SK-N-SH treated with all-trans-retinoic acid at 6 μM for 48 hours (cell line): Measurements from ENCODE around the gene SPON1.

Experiments
- ATAC-seq: fragments of 200-7000 bp; cut with Tn5 transposase; 3 replicates; pipeline ENCODE4 v1.9.1; 2020; ENCODE audit warnings: mild to moderate bottlenecking, moderate library complexity
- ARNTL ChIP-seq: fragments of 450-650 bp; formaldehyde crosslinking; IDR thresholded peaks from 2 replicates; pipeline ENCODE4 v1.5.0; 2020; ENCODE audit warnings: low read depth, mild to moderate bottlenecking, moderate library complexity, borderline replicate concordance
- BACH2 ChIP-seq: fragments of 250-450 bp; sonication (Bioruptor Pico); IDR thresholded peaks from 2 replicates; pipeline ENCODE4 v1.9.0; 2021; ENCODE audit warnings: mild to moderate bottlenecking, borderline replicate concordance
- CREB5 ChIP-seq: fragments of 250-450 bp; sonication (Bioruptor Pico); IDR thresholded peaks from 2 replicates; pipeline ENCODE4 v1.5.1; 2020; ENCODE audit warnings: low read depth, mild to moderate bottlenecking, moderate library complexity
- CSDC2 ChIP-seq: fragments of 250-450 bp; sonication (Bioruptor Pico); IDR thresholded peaks from 2 replicates; pipeline ENCODE4 v1.5.0; 2020; ENCODE audit warnings: mild to moderate bottlenecking, moderate library complexity
- CSRNP3 ChIP-seq: fragments of 250-450 bp; sonication (Bioruptor Pico); IDR thresholded peaks from 2 replicates; pipeline ENCODE4 v1.5.1; 2021; ENCODE audit warnings: mild to moderate bottlenecking, moderate library complexity
- ESRRG ChIP-seq: fragments of 250-450 bp; sonication (Bioruptor Pico); IDR thresholded peaks from 2 replicates; pipeline ENCODE4 v1.6.1; 2021; ENCODE audit warnings: mild to moderate bottlenecking
- GLIS3 ChIP-seq: fragments of 250-450 bp; sonication (Bioruptor Pico); IDR thresholded peaks from 2 replicates; pipeline ENCODE4 v1.5.0; 2020; ENCODE audit warnings: mild to moderate bottlenecking, moderate library complexity
- ISL1 ChIP-seq: fragments of 250-450 bp; sonication (Bioruptor Pico); IDR thresholded peaks from 2 replicates; pipeline ENCODE4 v2.1.2; 2022; ENCODE audit warnings: mild to moderate bottlenecking, moderate library complexity
- OSR1 ChIP-seq: fragments of 250-450 bp; sonication (Bioruptor Pico); IDR thresholded peaks from 2 replicates; pipeline ENCODE4 v1.8.0; 2022; ENCODE audit warnings: moderate library complexity, mild to moderate bottlenecking, inconsistent platforms
- POU6F1 ChIP-seq: fragments of 250-450 bp; sonication (Bioruptor Pico); IDR thresholded peaks from 2 replicates; pipeline ENCODE4 v1.8.0; 2021; ENCODE audit warnings: low read depth, mild to moderate bottlenecking, moderate library complexity, borderline replicate concordance
- PPARA ChIP-seq: fragments of 250-450 bp; sonication (Bioruptor Pico); IDR thresholded peaks from 2 replicates; pipeline ENCODE4 v1.5.0; 2020; ENCODE audit warnings: mild to moderate bottlenecking, borderline replicate concordance
- RARB ChIP-seq: fragments of 250-450 bp; sonication (Bioruptor Pico); IDR thresholded peaks from 2 replicates; pipeline ENCODE4 v1.8.0; 2021; ENCODE audit warnings: mild to moderate bottlenecking, moderate library complexity
- SNAI2 ChIP-seq: fragments of 250-450 bp; sonication (Bioruptor Pico); IDR thresholded peaks from 2 replicates; pipeline ENCODE4 v1.5.0; 2020; ENCODE audit warnings: mild to moderate bottlenecking, moderate library complexity
- TCF4 ChIP-seq: fragments of 250-450 bp; sonication (Bioruptor Pico); IDR thresholded peaks from 2 replicates; pipeline ENCODE4 v1.8.0; 2021; ENCODE audit warnings: mild to moderate bottlenecking, moderate library complexity, borderline replicate concordance
- TOX ChIP-seq: fragments of 250-450 bp; sonication (Bioruptor Pico); IDR thresholded peaks from 2 replicates; pipeline ENCODE4 v1.8.0; 2021; ENCODE audit warnings: mild to moderate bottlenecking, moderate library complexity, borderline replicate concordance
- TSHZ2 ChIP-seq: fragments of 250-450 bp; sonication (Bioruptor Pico); IDR thresholded peaks from 2 replicates; pipeline ENCODE4 v1.5.0; 2020; ENCODE audit warnings: mild to moderate bottlenecking, moderate library complexity
- ZFP3 ChIP-seq: fragments of 250-450 bp; sonication (Bioruptor Pico); IDR thresholded peaks from 2 replicates; pipeline ENCODE4 v1.5.0; 2020; ENCODE audit warnings: mild to moderate bottlenecking, moderate library complexity
- ZFP30 ChIP-seq: fragments of 450-650 bp; formaldehyde crosslinking; IDR thresholded peaks from 2 replicates; pipeline ENCODE4 v1.5.0; 2022; ENCODE audit warnings: mild to moderate bottlenecking, moderate library complexity
- ZNF565 ChIP-seq: fragments of 450-650 bp; formaldehyde crosslinking; conservative IDR thresholded peaks from 2 replicates; pipeline ENCODE4 v1.5.0; 2020; ENCODE audit warnings: low read depth, mild to moderate bottlenecking, moderate library complexity
- ZNF8 ChIP-seq: fragments of 450-650 bp; formaldehyde crosslinking; IDR thresholded peaks from 2 replicates; pipeline ENCODE4 v1.5.0; 2020; ENCODE audit warnings: mild to moderate bottlenecking, moderate library complexity

The SPON1 gene

GRCh38 chr11:14007566-14007965 lies 45.0 kb downstream of the SPON1 start:
- TF ChIP-seq CSRNP3 (CRISPR knock-in tag) (no peak), TOX (CRISPR knock-in tag) (no peak), POU6F1 (no peak), TSHZ2 (CRISPR knock-in tag) (no peak), ZNF8 (no peak), OSR1 (CRISPR knock-in tag) (no peak), ESRRG (CRISPR knock-in tag) (no peak), RARB (CRISPR knock-in tag) (no peak), SNAI2 (CRISPR knock-in tag) (no peak), TCF4 (no peak), ARNTL (CRISPR knock-in tag) (no peak), ZNF565 (CRISPR knock-in tag) (no peak)
- ATAC-seq: no peak

GRCh38 chr11:14010665-14011064 lies 48.1 kb downstream of the SPON1 start:
- TF ChIP-seq TOX (CRISPR knock-in tag) (no peak), CREB5 (CRISPR knock-in tag) (no peak), ZFP30 (CRISPR knock-in tag) (no peak), ESRRG (CRISPR knock-in tag) (no peak), TCF4 (no peak), CSDC2 (CRISPR knock-in tag) (no peak), PPARA (CRISPR knock-in tag) (no peak), OSR1 (CRISPR knock-in tag) (no peak), ZNF8 (no peak), POU6F1 (no peak), ZNF565 (CRISPR knock-in tag) (no peak), ISL1 (CRISPR knock-in tag) (no peak), ARNTL (CRISPR knock-in tag) (no peak), TSHZ2 (CRISPR knock-in tag) (no peak), GLIS3 (CRISPR knock-in tag) (no peak), ZFP3 (no peak), SNAI2 (CRISPR knock-in tag) (no peak), BACH2 (no peak), RARB (CRISPR knock-in tag) (no peak), CSRNP3 (CRISPR knock-in tag) (no peak)
- no peak for ATAC-seq
